Measurements from ENCODE around the gene ABCD3. TPM values are rescaled to one million over a fixed set of nuclear protein-coding genes. Genes with fewer than 3 reads are reported as not detected.

The ABCD3 gene
- total RNA-seq, 1 experiment from 2014 or later = 93.4 TPM

GRCh38 chr1:94401206-94401605, 17.0 kb upstream of the ABCD3 start:
- Histone ChIP-seq H3K4me1 (no peaks in the 10 kb centered on the region), H3K9me3 (no peaks in the 10 kb centered on the region), H3K36me3 (ENCODE audit: control insufficient read depth, insufficient read depth, low read length) (no peaks in the 10 kb centered on the region), H3K27me3 (replicated peaks; ENCODE audit: control insufficient read depth, insufficient read depth, low read length) (no peaks in the 10 kb centered on the region), H3K4me3 (ENCODE audit: low read depth, low read length) (no peak overlapping the region)
- CTCF ChIA-PET = no interaction called here
- Mint-ChIP-seq H3K27ac (ENCODE audit: unreplicated experiment) (no peak overlapping the region), H3K36me3 (ENCODE audit: insufficient read depth, unreplicated experiment) (no peaks in the 10 kb centered on the region), H3K27me3 (ENCODE audit: insufficient read depth, unreplicated experiment) (no peaks in the 10 kb centered on the region), H3K4me3 (ENCODE audit: unreplicated experiment) (no peak overlapping the region), H3K9me3 (ENCODE audit: unreplicated experiment) (no peaks in the 10 kb centered on the region), H3K4me1 (ENCODE audit: low read depth, unreplicated experiment) (peaks cover 3% of the 10 kb centered on the region)
- no peak for TF ChIP-seq CTCF (IDR thresholded peaks at IDR 0.05; ENCODE audit: insufficient read depth in 1 of 2, low read depth in 1 of 2, low read length in 1 of 2, severe bottlenecking in 1 of 2, unreplicated experiment in 1 of 2)
- no peak for DNase-seq
- no TSS peak for BruUV-seq (replicated peaks)
- intact Hi-C loops (cut with micrococcal nuclease; ENCODE audit: unreplicated experiment) = no loop called here
- POLR2A ChIA-PET = no interaction called here

- Histone ChIP-seq H3K4me1 (0 out of 2 replicates have a peak, but pooled peaks cover 3% of the 10 kb centered on the region), H3K9me3 (no peaks in the 10 kb centered on the region), H3K36me3 (ENCODE audit: control insufficient read depth, insufficient read depth, low read length) (no peaks in the 10 kb centered on the region), H3K27me3 (replicated peaks; ENCODE audit: control insufficient read depth, insufficient read depth, low read length) (no peaks in the 10 kb centered on the region), H3K4me3 (ENCODE audit: low read depth, low read length) (no peak overlapping the region)
- BruUV-seq (replicated peaks) = no TSS peak
- ChIA-PET POLR2A (no interaction called here), CTCF (interaction anchor here (1.0 kb wide), 1 partner anchor 11 kb away, joined by 3 read pairs; no protein-coding TSS in a partner anchor)
- no peak overlapping the region for H3K27ac Mint-ChIP-seq (ENCODE audit: unreplicated experiment)
- intact Hi-C loops (cut with micrococcal nuclease; ENCODE audit: unreplicated experiment) = no loop called here
- H3K36me3 Mint-ChIP-seq (ENCODE audit: insufficient read depth, unreplicated experiment) = no peaks in the 10 kb centered on the region
- no peak for TF ChIP-seq CTCF (IDR thresholded peaks at IDR 0.05; ENCODE audit: insufficient read depth in 1 of 2, low read depth in 1 of 2, low read length in 1 of 2, severe bottlenecking in 1 of 2, unreplicated experiment in 1 of 2)
- H3K27me3 Mint-ChIP-seq (ENCODE audit: insufficient read depth, unreplicated experiment) = no peaks in the 10 kb centered on the region
- H3K9me3 Mint-ChIP-seq (ENCODE audit: unreplicated experiment) = no peaks in the 10 kb centered on the region
- no peak for DNase-seq
- peaks cover 8% of the 10 kb centered on the region for H3K4me1 Mint-ChIP-seq (ENCODE audit: low read depth, unreplicated experiment)
- no peak overlapping the region for H3K4me3 Mint-ChIP-seq (ENCODE audit: unreplicated experiment)
These were observed 11.7 kb upstream of the ABCD3 start for GRCh38 chr1:94406446-94406845.

GRCh38 chr1:94408104-94408830, 9.9 kb upstream of the ABCD3 start:
- no peak for DNase-seq
- Mint-ChIP-seq H3K4me1 (ENCODE audit: low read depth, unreplicated experiment) (peaks cover 8% of the 10 kb centered on the region), H3K36me3 (ENCODE audit: insufficient read depth, unreplicated experiment) (no peaks in the 10 kb centered on the region), H3K27ac (ENCODE audit: unreplicated experiment) (no peak overlapping the region), H3K27me3 (ENCODE audit: insufficient read depth, unreplicated experiment) (no peaks in the 10 kb centered on the region), H3K9me3 (ENCODE audit: unreplicated experiment) (no peaks in the 10 kb centered on the region), H3K4me3 (ENCODE audit: unreplicated experiment) (no peak overlapping the region)
- TF ChIP-seq CTCF (IDR thresholded peaks at IDR 0.05; ENCODE audit: insufficient read depth in 1 of 2, low read depth in 1 of 2, low read length in 1 of 2, severe bottlenecking in 1 of 2, unreplicated experiment in 1 of 2) = no peak
- no TSS peak for BruUV-seq (replicated peaks)
- Histone ChIP-seq H3K36me3 (ENCODE audit: control insufficient read depth, insufficient read depth, low read length) (no peaks in the 10 kb centered on the region), H3K4me3 (ENCODE audit: low read depth, low read length) (no peak overlapping the region), H3K4me1 (0 out of 2 replicates have a peak, but pooled peaks cover 3% of the 10 kb centered on the region), H3K27me3 (replicated peaks; ENCODE audit: control insufficient read depth, insufficient read depth, low read length) (no peaks in the 10 kb centered on the region), H3K9me3 (no peaks in the 10 kb centered on the region)
- CTCF ChIA-PET = no interaction called here
- intact Hi-C loops (cut with micrococcal nuclease; ENCODE audit: unreplicated experiment) = no loop called here
- POLR2A ChIA-PET = no interaction called here

Measured in Caco-2 (cell line).